CD4-positive, alpha-beta T cell treated with Interleukin-17A for 1 hour (primary cell): ENCODE results near the gene RPP25L.

Experiments
- DNase-seq: peaks from one replicate; pipeline ENCODE4 v3.0.0-alpha.2; 2020

Gene RPP25L

GRCh38 chr9:34565856-34566255, 46.0 kb downstream of the RPP25L start:
- no peak for DNase-seq

- no peak for DNase-seq
These were observed 47.3 kb downstream of the RPP25L start for GRCh38 chr9:34564617-34565016.

- DNase-seq, result no peak
These were observed 48.6 kb downstream of the RPP25L start for GRCh38 chr9:34563262-34563661.

GRCh38 chr9:34562135-34562745, 49.7 kb downstream of the RPP25L start:
- peak; percentile 2 for DNase-seq

GRCh38 chr9:34560599-34561214, 51.2 kb downstream of the RPP25L start:
- DNase-seq, result no peak
